ENCODE measurements around the gene KCNC1.

Gene KCNC1

DNA sequence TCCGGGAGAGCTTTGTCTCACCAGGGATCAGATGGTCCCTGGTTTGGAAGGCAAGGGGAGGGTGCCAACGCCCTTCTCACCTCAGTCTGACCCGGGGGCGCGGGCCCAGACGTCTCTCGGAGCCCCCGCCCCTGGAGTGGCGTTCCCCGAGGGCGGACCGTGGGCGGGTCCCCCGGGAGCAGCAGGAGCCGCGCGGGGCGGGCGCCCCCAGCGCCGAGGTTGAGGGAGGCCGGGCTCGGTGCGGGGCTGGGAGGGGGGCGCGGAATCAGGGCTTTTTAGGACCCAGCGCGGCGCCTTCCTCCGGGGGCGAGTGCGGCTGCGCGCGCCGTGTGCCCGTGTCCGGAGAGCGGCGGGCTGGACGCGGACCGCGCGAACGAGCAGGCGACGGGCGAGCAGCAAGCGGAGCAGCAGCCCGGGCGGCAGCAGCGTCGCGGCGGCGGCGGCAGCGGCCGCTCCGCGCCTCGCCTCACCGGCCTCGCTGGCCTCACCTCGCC lies at the start of gene KCNC1:
KCNC1 (plus strand) TSS at position 364 of the 494 bp plus-strand sequence. CDS start 1,222 bp downstream, outside the sequence.
- peak; percentile 74 for DNase-seq

DNA sequence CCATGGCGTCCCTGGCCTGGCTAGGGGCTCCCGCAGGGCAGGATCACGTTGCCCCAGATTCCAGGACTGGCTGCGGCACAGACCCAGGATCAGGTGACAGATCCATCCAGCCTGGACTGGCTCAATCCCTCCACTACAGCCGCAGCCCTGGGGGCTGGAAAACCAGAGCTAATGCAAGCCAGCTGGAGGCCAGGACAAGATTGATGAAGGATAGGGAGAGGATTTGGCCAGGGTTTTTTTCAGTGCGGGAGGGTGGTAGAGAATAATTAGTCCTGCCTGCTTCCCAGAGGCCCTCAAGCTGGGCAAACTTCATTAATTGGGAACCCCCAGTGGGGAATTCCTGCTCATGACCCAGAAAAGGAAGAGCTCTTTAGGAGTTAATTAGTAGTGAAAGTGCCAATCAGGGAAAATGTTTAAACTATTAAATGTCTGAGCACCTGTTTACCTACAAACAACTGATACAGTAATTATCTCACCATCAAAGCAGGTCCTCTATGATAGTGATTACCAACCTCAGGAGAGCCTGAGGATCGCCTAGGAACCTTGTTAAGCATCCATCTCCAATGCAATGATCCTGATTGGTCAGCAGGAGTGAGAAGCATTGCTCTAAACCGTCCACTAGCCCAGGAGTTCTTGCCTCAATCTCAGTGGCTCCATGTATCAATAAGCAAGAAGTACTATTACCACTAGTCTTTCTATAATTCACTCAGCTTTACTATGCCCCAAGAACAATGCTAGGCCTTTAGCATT lies 48.2 kb upstream of the KCNC1 start:
- no peak for DNase-seq

DNA sequence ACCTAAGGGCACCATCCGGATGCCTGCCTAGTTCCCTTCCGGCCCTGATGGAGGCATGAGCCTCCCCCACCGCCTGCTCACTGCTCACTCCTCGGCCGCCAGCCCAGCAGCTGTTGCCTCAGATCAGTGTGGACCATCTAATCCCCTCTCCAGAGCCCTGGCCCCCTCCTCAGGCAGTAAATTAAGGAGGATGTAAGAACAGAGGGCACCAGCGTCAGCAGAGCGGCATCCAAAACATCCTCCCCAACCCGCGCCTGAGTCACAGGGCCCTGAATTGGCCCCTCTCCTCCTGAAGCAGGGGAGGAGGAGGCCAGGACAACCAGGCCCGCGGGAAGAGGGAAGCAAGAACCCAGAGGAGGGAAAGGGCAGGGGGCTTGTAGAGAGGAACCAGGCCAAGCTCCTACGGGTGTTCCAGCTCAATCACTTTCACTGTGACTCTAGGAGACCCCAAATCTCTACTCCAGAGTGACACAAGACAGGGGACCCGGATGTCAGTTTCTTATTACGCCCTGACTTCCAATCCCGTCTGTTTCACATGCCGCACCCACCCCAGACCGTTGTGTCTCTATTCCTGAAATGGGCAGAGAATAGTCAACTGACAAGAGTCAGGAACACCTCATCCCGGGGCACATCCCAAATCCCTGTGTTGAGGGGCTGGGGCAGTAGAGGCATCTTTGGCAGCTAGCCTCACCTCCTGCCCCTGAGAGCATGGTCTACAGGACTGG lies 46.5 kb upstream of the KCNC1 start:
- no peak for DNase-seq

DNA sequence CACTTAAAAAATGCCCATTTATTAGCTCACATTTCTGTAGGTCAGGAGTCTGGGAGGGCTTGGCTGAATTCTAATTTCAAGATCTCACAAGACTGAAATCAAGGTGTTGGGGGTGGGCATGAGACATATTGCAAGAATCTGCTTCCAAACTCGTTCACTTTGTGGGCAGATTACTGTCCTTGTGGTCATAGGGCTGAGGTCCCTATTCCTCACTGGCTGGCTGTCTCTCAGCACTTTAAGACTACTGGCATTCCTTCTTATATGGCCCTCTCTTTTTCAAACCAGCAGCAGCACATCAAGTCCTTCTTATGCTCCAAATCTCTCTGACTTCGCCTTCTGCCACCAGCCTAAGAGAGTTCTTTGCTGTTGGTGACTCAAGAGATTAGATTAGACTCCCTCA lies 43.0 kb upstream of the KCNC1 start:
- DNase-seq = no peak

DNA sequence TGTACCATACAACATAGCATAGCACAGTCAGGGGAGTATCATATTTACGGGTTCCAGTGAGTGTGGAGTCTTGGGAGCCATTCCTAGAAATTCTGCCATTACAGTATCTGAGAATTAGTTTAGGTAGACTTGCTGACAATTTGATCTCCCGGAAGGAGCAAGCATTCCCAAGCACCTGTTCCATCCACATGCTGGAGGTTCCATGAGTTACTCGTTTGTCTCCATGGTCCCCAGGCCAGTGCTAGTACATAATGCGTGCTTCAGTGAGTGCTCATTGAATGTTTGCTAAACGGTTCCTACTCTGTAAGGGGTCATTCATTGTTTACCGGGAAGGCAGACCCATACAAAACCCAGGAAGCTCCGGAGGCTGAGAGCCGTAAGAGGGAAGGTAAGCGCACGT lies 42.6 kb upstream of the KCNC1 start:
- DNase-seq = no peak

DNA sequence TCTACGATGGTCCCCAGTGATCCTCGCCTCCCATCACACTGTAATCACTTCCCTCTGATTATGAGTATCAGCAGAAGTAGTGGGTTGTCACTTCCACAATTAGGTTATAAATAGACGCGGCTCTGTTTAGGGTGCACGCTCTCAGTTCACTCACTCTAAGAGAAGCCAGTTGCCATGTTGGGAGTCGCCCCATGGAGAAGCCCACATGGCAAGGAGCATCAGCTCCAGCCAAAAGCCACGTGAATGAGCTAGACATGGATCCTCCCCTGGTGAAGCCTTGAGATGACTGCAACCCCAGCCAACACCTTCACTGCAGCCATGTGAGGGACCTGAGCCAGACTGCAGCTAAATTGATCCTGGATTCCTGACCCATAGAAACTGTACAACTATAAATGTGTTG lies 41.6 kb upstream of the KCNC1 start:
- no peak for DNase-seq

DNA sequence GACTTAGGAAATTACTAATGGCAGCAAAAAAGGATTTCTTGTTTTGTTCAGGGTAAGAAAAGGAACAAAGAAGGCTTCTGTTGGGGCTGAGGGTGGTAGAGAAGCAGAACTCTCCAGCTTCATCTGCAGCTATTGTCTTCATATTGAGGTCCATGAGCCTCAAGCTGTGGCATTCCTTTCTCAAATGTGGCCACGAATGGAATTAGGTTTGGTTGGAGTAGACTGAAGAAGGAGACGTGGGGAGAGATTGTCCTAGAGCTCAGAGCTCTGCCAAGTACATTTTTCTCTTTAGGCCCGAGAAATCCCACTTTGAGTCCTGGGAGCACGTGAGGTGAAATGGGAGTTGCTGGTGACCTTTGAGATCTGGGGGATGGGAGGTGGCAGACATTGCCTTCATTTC lies 41.0 kb upstream of the KCNC1 start:
- no peak for DNase-seq

DNA sequence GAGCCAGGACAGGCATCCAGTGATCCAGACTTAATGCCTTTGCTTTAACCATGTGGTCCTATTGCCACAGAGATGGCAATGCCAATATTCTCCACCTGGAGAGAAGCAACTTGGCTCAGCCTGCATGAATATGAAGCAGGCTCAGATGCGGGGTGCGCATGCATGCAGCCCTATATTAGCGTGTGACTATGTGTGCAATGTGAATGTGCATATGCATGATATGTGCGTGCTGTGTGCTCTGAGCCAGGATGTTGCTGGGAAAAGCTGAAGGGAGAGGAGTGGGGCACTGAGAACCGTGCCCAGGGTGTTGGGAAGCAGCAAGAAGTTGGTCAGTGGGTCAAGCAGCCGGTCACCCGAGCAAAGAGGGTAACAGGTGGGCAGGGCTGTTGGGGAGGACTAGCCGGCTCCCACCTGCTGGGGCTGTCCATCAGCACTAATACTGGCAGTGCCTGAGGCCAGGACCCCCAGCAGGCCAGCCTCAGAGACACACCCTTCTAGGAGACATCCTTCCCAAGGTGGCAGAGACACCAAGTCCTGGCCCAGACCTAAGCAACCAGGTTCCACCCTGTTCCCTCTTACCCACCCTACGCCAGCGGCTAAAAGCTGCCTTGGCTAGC lies 40.0 kb upstream of the KCNC1 start:
- DNase-seq = no peak

DNA sequence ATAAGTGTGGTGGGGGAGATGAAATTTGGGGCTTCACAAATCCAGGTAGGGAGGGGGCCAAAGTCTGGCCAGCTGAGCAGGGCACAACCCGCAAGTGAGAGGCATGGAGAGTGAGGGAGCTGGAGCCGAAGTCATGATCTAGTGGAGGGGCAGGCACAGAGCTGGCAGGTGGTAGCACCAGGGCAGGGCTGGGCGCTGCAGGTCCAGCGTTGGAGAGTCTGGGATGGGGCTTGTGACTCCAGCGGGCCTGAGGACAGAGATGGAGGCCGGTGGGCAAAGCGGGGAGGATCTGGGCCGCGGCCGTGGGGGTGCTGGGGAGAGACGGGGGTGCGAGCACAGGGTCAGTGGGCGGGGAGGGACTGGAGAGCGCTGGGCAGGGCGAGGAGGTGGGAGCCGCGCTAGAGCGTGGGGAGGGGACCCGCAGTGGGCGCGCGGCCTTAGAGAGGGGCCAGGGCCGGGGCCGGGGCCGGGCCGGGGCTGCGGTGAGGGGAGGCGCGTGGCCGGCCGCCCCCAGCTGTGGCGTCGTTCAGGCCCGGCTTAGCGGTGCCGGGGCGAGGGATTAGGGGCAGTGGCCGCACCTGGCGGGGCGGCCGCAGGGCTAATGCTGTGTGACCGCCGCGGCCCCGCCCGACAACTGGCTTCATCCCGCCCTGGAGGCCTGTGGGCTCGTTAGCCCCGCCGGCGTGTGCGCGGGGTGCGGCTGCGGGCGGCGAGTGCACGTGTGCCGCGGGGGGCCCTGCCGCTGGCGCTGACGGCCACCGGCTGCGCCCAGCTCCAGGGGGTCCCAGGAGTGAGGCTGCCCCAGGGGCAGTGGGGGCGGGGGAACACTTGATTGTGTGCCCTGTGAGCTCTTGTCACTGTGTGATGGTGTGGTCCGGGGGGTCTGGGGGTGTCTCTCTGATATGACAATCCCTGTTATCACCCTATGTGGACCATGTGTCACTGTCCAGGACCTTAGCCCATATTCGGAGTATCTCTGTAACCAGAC lies 38.8 kb upstream of the KCNC1 start:
- DNase-seq = no peak

DNA sequence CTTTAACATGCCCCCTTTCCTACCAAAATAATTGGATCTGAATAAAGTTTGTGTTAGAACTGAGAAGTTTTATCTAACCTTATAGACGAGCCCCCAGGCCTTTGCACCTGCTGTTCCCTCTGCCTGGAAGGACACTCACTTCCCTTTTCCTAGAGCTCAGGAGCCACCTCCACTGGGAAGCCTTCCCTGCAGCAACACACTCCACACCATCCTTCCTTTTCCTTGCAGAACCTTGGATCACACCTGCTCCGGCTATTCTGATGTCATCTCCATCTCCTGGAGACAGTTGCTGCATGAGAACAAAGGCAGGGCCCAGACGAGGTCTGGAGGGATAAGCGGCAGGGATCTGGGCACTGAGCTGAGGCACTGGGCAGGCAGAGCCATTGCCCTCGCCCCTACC lies 37.8 kb upstream of the KCNC1 start:
- no peak for DNase-seq

DNA sequence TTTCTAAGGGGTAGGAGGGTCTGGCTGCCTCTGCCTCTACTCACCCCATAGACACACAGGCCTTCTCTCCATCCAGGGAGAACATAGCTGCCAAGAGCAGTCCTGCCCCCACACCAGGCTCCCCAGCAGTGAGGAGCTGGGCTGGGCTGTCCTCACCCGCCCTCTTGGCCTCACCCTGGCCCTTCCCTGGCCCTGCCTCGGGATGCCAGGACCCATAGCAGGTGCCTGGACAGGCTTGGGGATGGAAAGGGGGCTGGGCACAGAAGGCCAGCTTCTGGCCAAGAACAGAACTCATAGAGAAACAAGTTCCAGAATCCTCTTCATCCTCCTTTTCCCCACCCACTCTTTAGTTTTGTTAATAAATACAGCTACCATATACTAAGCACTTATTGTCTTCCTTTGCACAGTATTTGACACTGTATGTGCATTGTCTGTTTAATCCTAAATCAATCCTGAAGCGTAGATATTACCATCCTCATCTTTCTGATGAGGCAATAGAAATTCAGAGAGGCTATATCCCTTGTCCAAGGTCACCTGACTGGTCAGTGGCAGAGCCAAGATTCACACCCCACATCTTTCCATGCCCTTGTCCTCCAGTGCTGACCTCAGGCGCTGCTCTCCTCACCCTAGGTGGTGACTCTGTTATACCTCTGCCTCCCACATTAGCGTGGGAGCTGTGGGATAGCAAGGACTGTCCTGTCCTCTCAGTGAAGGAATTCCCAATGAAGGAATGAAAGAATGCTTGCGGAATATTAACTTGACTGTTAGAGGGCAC lies 37.2 kb upstream of the KCNC1 start:
- no peak for DNase-seq

DNA sequence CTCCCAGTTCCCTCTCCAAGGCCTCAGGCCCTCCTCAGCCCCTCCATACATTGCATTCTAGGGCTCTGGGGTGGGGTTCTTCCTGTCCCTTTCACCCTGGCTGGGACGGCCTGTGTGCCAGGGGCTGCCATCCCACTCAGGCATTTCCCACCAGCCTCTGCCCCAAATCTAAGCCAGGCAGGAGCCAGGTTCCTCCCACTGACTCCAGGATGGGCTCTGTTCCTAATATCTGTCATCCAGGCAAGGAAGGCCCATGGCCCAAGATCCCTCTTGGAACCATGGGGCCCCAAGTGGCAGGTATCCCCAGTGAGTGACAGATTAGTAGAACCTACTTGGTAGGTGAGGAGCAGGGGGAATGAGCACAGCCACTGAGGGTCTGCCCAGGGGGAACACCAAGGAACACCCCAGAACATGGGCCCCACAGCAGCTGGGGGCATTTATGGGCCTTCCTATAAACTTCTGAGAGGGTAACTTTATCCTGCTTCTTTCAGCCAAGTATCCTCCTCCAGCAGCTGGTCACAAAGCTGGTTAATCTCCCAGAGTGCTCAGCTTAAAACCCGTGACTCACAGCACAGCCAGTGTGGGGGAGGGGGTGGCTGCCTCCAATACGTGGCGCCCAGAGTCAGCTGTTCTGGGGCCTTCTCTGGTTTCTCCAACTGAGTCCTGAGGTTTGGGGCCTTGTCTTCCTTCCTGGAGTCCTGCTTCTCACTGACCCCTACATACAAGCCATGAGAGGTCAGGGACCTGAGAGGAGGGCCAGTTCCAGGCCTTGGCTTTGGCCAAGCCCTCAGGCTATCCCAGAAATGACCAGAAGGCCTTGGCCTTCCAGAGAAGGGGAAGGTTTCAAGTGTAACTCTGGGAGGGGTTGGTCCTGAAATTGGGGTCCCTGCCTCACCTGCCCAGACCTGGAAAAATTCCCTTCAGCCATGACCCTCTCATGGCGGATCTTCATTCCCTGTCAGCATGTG lies 35.1 kb upstream of the KCNC1 start:
- no peak for DNase-seq

DNA sequence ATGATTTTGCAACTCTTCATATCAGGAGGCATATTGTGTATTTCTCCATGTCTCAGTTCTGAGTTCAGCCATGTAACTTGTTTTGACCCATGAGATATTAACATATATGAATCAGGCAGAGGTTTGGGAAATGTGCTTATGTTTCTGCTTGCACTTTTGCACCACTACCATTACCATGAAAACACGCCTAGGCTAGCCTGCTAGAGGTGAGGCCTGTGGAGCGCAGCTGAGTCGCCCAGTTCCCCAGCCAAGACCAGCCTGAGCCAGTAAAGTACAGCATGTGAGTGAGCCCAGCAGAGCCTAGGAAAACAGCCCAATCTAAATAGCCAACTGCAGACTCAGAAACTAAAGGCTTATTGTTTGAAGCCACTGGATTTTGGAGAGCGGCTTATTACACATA lies 33.6 kb upstream of the KCNC1 start:
- DNase-seq = no peak

DNA sequence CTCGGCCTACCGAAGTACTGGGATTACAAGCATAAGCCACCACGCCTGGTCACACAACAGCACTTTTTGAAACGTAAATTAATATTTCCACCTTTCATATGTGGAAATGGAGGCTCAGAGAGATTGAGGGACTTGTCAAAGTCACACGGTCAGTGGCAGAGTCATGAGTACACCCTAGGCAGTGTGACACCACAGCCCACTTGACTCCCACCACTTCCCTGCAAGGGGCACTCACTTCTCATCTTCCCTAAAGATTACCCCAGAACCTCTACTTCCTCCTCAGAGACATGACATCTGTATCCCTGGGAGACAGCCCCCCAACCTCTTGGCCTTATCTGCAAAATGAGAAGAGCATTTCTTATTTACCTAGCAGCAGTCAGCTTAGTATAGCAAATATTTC lies 31.7 kb upstream of the KCNC1 start:
- DNase-seq = no peak

DNA sequence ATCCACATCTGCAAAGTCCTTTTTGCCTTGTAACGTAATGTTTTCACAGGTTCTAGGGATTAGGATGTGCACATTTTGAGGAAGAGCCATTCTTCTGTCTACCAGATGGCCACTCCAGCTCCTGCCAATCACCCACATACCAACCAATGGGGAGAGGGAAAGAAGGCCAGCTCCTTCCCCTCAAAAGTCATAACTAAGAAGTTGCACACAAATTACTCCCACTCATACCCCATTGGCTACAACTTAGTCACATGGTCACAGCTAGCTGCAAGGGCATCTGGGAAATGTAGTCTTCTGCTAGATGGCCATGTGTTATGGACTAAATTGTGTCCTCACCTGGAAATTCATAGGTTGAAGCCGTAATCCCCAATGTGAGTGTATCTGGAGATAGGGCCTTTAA lies 30.6 kb upstream of the KCNC1 start:
- DNase-seq = no peak

DNA sequence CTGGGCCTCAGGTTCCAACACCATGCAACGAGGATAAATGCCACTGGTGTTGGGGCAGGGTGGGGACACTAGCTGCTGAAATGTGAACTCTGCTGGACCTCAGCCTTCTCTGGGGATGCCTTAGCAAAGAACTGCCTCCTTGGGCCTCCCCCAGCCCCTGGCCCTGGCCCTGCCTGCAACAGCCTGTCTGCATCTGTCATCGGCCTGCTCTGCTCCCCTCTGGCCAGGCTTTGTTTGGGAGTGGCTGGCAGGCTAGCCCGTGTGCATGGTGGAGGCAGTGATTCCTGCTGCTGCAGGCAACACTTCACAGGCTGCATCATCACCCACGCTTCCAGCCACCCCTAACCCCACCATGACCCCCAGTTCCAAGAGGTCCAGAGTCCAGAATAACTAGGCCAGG lies 26.8 kb upstream of the KCNC1 start:
- DNase-seq = no peak

DNA sequence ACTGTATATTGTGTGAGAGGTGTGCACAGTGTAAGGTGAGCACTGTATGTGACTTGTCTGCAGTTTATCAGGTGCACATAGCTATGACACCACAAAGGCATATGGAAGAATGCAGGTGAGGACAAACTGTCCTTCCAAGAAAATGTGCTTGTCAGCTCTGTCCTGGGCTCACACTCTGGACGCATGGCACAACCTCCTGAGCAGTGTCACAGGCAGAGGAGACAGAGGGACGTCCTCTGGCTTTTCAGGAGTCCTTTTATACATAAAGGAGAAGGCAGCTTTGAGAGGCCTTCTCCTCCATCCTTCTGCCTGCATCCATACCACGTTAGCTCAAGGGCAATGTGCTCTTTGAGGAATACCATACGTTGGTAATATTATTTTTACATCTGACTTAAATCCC lies 22.7 kb upstream of the KCNC1 start:
- no peak for DNase-seq

DNA sequence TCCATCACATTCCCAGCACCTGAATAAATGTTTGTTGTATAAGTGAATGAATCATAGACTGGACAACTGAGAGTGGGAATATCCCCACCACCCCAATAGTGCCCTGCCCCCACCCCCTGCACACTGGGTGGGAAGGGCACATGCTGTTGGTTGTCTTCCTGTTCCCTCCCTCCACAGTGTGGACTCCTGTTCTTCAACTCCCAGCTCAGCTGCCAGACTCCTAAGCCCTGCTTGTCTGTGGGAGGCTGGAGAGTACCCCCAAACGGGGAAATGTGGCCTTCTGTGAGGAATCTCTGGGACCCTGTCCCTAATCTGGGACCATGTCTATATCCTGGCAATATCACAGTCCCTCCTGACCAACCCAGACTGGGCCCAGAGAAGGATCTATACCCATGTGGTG lies 20.7 kb upstream of the KCNC1 start:
- no peak for DNase-seq

DNA sequence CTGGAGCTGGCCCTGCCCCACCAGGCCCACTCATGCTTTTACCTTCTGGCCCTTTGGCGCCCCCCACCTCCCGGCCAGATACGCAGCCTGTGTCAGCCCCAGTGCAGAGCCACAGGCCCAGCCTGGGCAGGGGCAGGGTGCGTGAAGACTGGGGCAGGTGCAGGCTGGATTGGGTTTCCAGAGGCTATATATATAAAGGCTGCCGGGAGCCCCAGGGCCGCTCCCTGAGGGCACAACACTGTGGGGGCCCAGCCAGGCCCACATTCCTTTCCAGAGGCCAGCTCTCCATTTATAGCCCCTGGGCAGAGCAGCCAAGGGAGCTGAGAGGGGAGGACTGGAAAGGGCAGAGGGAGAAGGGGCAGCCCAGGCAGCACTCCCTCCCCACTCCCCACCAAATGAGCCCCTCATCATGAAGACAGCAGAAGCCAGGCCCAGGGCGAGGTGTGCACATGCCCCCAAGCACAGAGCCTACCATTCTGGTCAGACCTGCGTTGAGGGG lies 20.2 kb upstream of the KCNC1 start:
- DNase-seq = no peak

DNA sequence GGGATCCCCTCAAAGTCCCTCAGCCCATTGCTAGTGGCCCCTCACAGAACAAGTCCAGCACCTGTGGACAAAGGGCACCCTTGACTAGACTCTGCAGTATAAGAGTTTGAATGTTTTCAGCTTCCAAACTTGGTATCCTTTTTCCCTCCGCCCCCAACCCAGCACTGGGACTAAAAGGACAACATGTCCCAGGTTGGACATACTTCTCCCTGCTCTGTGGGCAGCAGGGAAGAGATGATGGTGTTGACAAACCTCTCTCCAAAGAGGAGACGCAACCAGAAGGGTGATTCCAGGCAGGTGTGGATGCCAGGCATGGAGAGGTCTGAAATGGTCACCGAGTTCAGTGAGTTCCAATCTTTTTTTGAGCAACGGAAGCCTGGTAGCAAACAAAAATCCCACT lies 19.7 kb upstream of the KCNC1 start:
- no peak for DNase-seq

DNA sequence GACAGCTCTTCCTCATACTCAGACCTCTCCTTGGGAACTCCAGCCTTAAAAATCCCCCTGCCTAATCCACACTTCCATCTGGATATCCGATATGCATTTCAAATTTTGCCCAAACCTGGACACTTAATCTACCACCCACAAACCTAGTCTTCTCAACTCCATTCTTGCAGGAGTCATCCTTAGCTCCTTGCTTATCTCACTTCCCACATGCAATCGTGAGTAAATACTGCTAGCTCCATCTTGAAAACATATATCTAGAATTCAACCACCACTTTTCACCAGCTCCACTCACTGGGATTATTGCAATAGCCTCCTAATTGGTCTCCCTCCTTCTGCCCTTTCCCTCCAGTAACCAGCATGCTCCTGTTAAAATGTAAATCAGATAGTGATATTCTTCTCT lies 17.8 kb upstream of the KCNC1 start:
- no peak for DNase-seq
